GM10266 (cell line): ENCODE measurements around the gene AXIN1.
"Not testable (repeated sequence)": the region's sequence is repeated elsewhere in the genome, so short reads cannot be mapped to it uniquely, and the experiment has no call there.

Source experiments
- DNase-seq: peaks from one replicate; pipeline ENCODE4 v3.0.0; 2012; ENCODE audit errors: extremely low spot score
- TF ChIP-seq, protein P1 (sequence below): IDR thresholded peaks from 2 replicates; pipeline ENCODE4 v1.5.1; 2012; ENCODE audit warnings: mild to moderate bottlenecking, low read depth; ENCODE audit not compliant: control insufficient read depth, insufficient read depth; ENCODE audit errors: missing control alignments

The AXIN1 gene

DNA sequence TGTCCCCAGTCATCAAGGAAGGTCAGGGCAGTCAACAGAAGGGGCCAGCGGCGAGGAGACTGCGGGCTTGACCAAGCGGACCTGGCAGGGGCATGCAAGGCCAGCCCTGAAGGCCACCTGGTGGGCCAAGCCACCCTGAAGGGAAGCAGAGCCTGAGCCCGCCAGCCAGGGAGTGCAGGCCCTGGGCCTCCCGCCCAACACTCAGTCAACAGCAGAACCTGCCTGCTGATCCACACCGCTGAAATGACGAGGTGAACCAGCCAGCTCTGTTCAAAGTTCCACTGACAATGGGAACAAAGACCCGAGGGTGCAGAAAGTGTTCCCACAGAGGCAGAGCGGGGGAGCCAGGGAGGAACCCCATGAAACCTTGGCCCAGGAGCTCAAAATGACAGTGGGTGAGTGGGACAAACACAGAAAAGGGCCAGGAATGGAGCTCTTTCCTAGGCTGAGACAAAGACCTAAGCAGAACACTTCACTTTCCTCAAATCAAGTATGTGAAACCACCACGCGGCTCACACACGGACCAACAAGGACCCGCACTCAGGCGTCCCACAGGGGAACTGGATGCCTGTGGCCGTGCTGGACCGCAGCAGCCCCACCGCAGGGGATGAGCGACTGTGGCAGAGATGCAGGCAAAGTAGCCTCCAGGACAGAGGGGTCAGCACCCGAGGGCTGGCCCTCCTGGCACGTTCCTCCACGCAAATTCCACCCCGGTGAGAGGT lies 12.0 kb downstream of the AXIN1 start:
- no peak for DNase-seq
- TF ChIP-seq, protein P1, sequence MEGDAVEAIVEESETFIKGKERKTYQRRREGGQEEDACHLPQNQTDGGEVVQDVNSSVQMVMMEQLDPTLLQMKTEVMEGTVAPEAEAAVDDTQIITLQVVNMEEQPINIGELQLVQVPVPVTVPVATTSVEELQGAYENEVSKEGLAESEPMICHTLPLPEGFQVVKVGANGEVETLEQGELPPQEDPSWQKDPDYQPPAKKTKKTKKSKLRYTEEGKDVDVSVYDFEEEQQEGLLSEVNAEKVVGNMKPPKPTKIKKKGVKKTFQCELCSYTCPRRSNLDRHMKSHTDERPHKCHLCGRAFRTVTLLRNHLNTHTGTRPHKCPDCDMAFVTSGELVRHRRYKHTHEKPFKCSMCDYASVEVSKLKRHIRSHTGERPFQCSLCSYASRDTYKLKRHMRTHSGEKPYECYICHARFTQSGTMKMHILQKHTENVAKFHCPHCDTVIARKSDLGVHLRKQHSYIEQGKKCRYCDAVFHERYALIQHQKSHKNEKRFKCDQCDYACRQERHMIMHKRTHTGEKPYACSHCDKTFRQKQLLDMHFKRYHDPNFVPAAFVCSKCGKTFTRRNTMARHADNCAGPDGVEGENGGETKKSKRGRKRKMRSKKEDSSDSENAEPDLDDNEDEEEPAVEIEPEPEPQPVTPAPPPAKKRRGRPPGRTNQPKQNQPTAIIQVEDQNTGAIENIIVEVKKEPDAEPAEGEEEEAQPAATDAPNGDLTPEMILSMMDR = no peak

DNA sequence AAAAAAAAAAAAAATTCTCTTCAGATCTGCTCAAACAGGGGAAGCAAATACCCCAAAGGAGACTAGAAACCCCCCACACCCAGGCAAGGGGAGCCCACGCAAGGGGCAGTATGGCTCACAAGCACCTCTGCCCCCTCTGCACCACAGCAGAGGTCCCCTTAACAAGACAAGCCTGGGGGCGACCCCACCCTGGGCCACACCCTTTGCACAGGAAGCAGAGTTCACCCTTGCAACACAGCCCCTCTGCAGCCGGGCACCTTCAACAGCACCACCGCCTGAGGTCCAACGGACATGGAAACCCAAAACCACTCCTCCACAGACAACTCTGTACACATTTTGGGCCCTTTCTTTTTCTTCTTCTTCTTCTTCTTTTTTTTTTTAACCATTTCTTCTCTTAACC lies 12.8 kb downstream of the AXIN1 start:
- TF ChIP-seq, protein P1 = no peak
- no peak for DNase-seq

DNA sequence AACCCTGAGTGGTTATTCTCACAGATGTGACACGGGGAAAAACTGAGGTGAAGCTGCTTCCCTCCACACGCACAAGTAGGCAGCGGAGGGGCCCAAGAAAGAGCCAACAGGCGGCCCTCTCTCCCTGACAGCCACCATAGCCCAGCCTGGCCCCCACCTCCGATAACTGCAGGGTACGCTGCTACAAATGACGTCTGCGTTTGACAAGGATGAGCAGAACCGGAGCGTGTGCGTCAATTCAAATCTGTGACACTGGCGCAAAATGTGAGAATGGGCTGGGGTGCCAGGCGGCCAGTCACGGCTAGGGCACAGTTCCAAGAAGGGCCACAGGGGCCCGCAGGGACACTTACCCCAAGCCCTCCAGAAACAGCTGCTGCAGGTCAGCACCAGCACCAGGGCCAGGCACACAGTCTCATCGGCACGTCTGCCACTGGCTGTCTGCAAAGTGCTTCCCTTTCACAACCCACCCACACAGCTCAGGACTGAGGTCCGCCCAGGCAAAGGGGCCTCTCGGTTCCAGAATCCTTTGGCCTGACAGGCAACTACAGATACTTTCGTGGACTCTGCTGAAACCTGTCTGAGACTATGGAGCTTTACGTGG lies 14.4 kb downstream of the AXIN1 start:
- no peak for DNase-seq
- TF ChIP-seq, protein P1 = no peak

DNA sequence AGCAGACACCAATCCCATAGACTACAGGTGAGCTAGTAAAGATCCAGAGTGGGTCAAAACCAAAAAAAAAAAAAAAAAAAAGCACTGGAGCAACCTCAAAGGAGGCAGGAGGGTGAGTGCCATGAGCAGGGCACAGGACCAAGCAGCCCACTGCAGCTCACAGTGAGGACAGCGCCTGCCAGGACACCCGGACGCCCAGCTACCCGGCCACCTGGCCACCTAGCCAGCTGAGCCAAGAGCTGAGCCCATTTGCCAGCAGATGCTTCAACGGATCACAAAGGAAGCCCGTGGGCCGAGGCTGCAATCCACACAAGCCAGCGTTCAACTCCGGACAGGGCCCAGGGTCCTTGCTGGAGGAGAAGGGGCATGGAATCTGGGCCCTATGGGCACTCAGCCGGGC lies 15.1 kb downstream of the AXIN1 start:
- no peak for DNase-seq
- TF ChIP-seq, protein P1 = no peak

DNA sequence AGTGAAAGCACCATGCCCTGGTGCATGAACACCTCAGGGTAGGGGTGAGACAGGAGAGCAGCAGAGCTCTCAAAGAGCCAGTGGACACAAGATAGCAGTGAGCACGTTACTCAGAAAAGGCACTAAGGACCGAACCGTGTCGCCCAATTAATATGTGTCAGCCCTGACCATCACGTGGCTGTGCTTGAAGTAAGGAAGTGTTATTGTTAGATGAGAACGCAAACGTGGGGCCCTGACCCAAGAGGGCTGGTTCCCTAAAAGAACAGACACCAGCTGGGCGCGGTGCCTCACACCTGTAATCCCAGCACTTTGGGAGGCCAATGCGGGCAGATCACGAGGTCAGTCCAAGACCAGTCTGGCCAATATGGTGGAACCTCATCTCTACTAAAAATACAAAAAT lies 16.3 kb downstream of the AXIN1 start:
- no peak for DNase-seq
- TF ChIP-seq, protein P1 = no peak

DNA sequence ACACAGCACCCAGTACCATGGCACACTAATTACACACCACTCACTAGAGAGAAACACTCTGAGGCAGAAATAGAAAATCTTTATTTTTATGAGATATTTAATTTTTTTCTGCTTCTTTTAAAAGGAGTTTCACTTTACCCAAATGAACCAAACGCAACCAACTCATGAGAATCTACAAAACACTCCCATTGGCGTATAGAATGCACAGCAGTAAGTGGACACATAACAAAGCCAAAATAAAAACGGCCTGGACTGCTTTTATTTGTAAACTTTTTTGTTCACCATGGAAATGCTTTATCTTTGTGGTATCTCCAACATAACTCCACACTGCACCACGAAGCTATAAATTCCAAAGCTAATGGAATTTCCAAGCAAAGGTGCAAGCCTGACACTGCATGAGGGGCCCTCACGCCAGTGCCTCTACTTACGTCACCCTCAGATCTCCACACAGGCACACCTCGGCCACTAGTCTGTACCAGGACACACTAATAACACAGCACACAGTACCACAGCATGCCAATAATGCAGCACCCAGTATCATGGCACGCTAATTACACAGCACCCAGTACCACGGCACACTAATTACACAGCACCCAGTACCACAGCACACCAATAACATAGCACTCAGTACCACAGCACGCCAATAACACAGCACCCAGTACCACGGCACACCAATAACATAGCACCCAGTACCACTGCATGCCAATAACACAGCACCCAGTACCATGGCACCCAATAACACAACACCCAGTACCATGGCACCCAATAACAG lies 17.5 kb downstream of the AXIN1 start:
- not testable (repeated sequence) for DNase-seq

DNA sequence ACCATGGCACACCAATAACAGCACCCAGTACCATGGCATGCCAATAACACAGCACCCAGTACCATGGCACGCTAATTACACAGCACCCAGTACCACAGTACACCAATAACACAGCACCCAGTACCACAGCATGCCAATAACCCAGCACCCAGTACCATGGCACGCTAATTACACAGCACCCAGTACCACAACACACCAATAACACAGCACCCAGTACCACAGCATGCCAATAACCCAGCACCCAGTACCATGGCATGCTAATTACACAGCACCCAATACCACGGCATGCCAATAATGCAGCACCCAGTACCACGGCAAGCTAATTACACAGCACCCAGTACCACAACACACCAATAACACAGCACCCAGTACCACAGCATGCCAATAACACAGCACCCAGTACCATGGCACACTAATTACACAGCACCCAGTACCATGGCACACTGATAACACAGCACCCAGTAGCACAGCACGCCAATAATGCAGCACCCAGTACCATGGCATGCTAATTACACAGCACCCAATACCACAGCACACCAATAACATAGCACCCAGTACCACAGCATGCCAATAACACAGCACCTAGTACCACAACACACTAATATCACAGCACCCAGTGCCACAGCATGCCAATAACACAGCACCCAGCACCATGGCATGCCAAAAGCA lies 18.2 kb downstream of the AXIN1 start:
- not testable (repeated sequence) for DNase-seq
